HFFc6 (cell line): Measurements from ENCODE around the gene ABHD11. TPM values are rescaled to one million over a fixed set of nuclear protein-coding genes. Genes with fewer than 3 reads are reported as not detected.

Source experiments
- DNase-seq: peaks from one replicate; pipeline ENCODE4 v3.0.0-alpha.2; 2018
- H3K27ac Mint-ChIP-seq: 2 replicates; pipeline ENCODE4 v1.8.0; 2020; ENCODE audit warnings: mild to moderate bottlenecking, mixed read lengths
- H3K27me3 Mint-ChIP-seq: 2 replicates; pipeline ENCODE4 v1.8.0; 2021; ENCODE audit warnings: mild to moderate bottlenecking, moderate library complexity, mixed read lengths; ENCODE audit not compliant: insufficient read depth
- H3K36me3 Mint-ChIP-seq: 2 replicates; pipeline ENCODE4 v1.8.0; 2021; ENCODE audit warnings: low read depth, mixed read lengths
- H3K4me1 Mint-ChIP-seq: 2 replicates; pipeline ENCODE4 v1.8.0; 2020; ENCODE audit warnings: low read depth, mixed read lengths
- H3K4me3 Mint-ChIP-seq: 2 replicates; pipeline ENCODE4 v1.8.0; 2020; ENCODE audit warnings: mild to moderate bottlenecking, moderate library complexity, mixed read lengths
- H3K9me3 Mint-ChIP-seq: 2 replicates; pipeline ENCODE4 v1.8.0; 2020; ENCODE audit warnings: mild to moderate bottlenecking, mixed read lengths
- CTCF ChIP-seq: fragments of 200-600 bp; sonication (generic); IDR thresholded peaks from 2 replicates; pipeline ENCODE4 v1.5.0; 2021; ENCODE audit warnings: antibody characterized with exemption, mild to moderate bottlenecking
- total RNA-seq, 6 experiments: library from RNA; stranded (reverse); fragmentation: NEBNext Ultra II Directional; extraction: Animal tissue kit (Norgen Biotek cat#: 25700); gene quantifications; 2 replicates in 1 of 6; 3 replicates in 5 of 6; pipeline ENCODE4 v1.2.3, GENCODE V29; 2021

ABHD11 gene
- total RNA-seq, 6 experiments from 2014 or later: 10.3 to 18.6 (median 16.8) TPM

GRCh38 chr7:73768641-73769480 lies 30.3 kb upstream of the ABHD11 start:
- H3K4me3 Mint-ChIP-seq: peak overlapping the region; percentile 47; the same call in 1 of the 2 replicates
- H3K27ac Mint-ChIP-seq: no peak overlapping the region
- H3K36me3 Mint-ChIP-seq: no peaks in the 10 kb centered on the region; the same call in 1 of the 2 replicates

GRCh38 chr7:73766556-73767229 lies 28.1 kb upstream of the ABHD11 start:
- H3K27me3 Mint-ChIP-seq: peaks cover 18% of the 10 kb centered on the region
- TF ChIP-seq CTCF: no peak
- H3K9me3 Mint-ChIP-seq: no peaks in the 10 kb centered on the region

More at GRCh38 chr7:73768641-73769480, 30.3 kb upstream of the ABHD11 start:
- Mint-ChIP-seq H3K27me3 (peaks cover 22% of the 10 kb centered on the region), H3K9me3 (no peaks in the 10 kb centered on the region), H3K4me1 (peaks cover under 1% of the 10 kb centered on the region)
- no peak for DNase-seq
- TF ChIP-seq CTCF: no peak

GRCh38 chr7:73762659-73762999 lies 24.0 kb upstream of the ABHD11 start:
- Mint-ChIP-seq H3K9me3 (no peaks in the 10 kb centered on the region), H3K27me3 (peaks cover 12% of the 10 kb centered on the region), H3K27ac (no peak overlapping the region), H3K4me3 (no peak overlapping the region), H3K36me3 (no peaks in the 10 kb centered on the region; the same call in 1 of the 2 replicates), H3K4me1 (no peaks in the 10 kb centered on the region)
- no peak for TF ChIP-seq CTCF
- DNase-seq: no peak

More at GRCh38 chr7:73766556-73767229, 28.1 kb upstream of the ABHD11 start:
- Mint-ChIP-seq H3K4me3 (no peak overlapping the region), H3K36me3 (no peaks in the 10 kb centered on the region; the same call in 1 of the 2 replicates), H3K27ac (no peak overlapping the region), H3K4me1 (no peaks in the 10 kb centered on the region)
- no peak for DNase-seq

GRCh38 chr7:73761854-73762658 lies 23.5 kb upstream of the ABHD11 start:
- Mint-ChIP-seq H3K27me3 (peaks cover 12% of the 10 kb centered on the region), H3K4me3 (no peak overlapping the region), H3K4me1 (no peaks in the 10 kb centered on the region), H3K9me3 (no peaks in the 10 kb centered on the region), H3K27ac (no peak overlapping the region), H3K36me3 (no peaks in the 10 kb centered on the region; the same call in 1 of the 2 replicates)
- no peak for TF ChIP-seq CTCF
- no peak for DNase-seq

- DNase-seq: no peak
- Mint-ChIP-seq H3K36me3 (no peaks in the 10 kb centered on the region), H3K4me3 (no peak overlapping the region), H3K27ac (no peak overlapping the region), H3K9me3 (no peaks in the 10 kb centered on the region), H3K4me1 (no peaks in the 10 kb centered on the region), H3K27me3 (peaks cover 12% of the 10 kb centered on the region)
- no peak for TF ChIP-seq CTCF
These were observed 20.1 kb upstream of the ABHD11 start for GRCh38 chr7:73758581-73759138.
